ENCODE results near the gene YIPF4.

DNA sequence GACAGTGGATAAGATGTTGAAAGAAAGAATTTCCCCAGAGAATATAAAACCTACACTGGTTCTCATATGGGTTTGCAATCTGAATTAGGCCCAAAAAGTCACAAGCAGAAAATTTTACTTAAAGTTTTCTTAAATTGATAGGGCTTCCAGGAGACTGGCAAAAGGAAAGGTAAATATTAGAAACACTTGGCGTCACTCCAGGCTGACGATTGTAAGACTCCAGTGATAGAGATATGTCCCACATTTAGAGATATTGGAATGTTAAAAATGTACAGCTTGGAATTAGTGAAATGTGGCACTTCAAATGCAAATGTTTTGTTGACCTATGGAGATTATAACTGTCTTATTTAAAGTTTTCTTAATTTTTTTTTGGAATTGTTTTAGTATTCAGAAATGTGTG lies 14.0 kb downstream of the YIPF4 start:
- TF ChIP-seq, protein P1, sequence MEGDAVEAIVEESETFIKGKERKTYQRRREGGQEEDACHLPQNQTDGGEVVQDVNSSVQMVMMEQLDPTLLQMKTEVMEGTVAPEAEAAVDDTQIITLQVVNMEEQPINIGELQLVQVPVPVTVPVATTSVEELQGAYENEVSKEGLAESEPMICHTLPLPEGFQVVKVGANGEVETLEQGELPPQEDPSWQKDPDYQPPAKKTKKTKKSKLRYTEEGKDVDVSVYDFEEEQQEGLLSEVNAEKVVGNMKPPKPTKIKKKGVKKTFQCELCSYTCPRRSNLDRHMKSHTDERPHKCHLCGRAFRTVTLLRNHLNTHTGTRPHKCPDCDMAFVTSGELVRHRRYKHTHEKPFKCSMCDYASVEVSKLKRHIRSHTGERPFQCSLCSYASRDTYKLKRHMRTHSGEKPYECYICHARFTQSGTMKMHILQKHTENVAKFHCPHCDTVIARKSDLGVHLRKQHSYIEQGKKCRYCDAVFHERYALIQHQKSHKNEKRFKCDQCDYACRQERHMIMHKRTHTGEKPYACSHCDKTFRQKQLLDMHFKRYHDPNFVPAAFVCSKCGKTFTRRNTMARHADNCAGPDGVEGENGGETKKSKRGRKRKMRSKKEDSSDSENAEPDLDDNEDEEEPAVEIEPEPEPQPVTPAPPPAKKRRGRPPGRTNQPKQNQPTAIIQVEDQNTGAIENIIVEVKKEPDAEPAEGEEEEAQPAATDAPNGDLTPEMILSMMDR (IDR thresholded peaks at IDR 0.05), result no peak
- TF ChIP-seq SMAD4 (CRISPR knock-in tag; IDR thresholded peaks at IDR 0.05), result no peak
